ENCODE results near the gene ODAD3.
"Not testable (repeated sequence)": the region's sequence is repeated elsewhere in the genome, so short reads cannot be mapped to it uniquely, and the experiment has no call there.

ODAD3 gene

DNA sequence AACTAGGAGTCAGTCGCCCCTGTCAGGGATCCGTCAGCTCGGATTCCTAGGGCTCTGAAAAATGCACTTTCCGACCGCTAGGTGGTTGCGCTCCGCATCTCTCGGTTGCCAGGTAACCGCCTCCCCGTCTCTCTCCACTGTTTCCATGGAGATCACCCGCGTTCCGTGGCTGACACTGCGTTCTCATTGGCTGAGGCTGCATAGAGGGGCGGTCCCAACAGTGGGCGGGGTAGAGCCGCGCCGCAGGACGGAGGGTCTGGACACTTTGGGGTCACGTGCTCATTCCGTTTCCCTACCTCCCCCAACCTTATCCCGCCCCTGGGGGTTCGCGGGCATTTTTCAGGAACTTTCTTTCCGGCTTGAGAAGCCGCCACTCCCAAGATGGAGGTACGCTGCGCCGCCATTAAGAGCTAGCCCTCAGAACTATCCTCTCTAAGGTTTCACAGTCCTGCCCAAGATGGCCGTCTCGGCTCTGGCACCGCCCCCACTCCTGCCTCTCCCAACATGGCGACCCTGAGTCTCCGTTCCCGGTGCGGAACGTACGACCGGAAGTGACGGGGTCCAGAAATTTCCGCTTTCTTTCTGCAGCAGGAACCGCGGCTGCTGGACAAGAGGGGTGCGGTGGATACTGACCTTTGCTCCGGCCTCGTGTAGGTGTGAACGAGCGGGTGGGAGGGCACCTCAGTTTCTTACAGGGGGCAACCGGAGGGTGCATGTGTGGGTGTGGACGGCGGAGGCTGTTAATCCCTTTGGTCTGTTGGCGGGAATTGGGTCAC, at the start of gene ODAD3, which contains the start of gene PRKCSH:
ODAD3 (minus strand) TSS at position 65 of the 776 bp plus-strand sequence. CDS start 105 bp downstream, outside the sequence.
PRKCSH (plus strand) TSS at position 579 of the 776 bp plus-strand sequence. CDS start 483 bp downstream, outside the sequence.
- peak; percentile 99 for DNase-seq (ENCODE audit: low read depth)

GRCh38 chr19:11483366-11484111, 48.6 kb upstream of the ODAD3 start:
- DNase-seq (ENCODE audit: low read depth) = no peak

GRCh38 chr19:11482384-11483050, 47.6 kb upstream of the ODAD3 start:
- DNase-seq (ENCODE audit: low read depth) = peak; percentile 86

- DNase-seq (ENCODE audit: low read depth) = peak; percentile 59
Measured at GRCh38 chr19:11481534-11482383, 46.8 kb upstream of the ODAD3 start.

DNA sequence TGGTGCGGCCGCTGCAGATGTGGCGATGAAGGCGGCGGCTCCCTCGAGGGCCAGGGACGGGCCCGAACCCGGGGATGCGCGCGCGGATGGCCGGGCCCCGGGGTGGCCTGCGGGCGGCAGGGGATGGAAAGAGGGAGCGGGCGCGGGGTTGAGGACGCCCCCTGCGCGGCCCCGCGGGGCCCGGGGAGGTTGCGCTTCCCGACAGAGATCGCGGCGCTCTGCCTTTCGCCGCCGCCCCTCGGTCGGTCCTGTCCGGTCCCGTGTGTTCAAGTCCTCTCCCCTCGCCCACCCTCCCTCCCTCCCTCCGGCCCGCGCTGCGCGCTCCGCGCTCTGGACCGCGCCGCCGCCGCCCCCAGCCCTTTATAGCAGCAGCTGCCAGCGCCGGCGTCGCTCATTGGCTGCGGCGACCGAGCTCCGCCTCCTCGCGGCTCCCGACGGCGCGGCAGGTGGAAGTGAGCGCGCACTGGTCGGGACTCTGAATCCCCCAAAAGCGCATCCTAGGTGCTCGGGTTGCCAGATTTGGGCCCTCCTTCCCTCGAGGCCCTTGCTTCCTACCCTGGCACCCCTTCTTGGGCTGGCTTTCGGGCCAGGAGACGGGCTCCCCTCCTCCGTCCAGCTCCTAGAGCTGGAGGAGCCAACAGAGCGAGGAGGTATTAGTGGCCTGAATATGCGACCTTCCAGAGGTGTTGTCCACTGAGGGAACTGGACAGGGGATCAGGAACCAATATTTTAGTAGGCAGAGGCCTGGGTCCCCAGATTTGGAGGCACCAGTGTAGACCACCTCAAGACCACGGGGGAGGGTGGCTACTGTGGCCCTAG, 46.0 kb upstream of the ODAD3 start, which contains the start of gene ELAVL3:
ELAVL3 (minus strand) TSS at position 332 of the 819 bp plus-strand sequence. CDS start 438 bp downstream, outside the sequence.
- DNase-seq (ENCODE audit: low read depth) = no peak

DNA sequence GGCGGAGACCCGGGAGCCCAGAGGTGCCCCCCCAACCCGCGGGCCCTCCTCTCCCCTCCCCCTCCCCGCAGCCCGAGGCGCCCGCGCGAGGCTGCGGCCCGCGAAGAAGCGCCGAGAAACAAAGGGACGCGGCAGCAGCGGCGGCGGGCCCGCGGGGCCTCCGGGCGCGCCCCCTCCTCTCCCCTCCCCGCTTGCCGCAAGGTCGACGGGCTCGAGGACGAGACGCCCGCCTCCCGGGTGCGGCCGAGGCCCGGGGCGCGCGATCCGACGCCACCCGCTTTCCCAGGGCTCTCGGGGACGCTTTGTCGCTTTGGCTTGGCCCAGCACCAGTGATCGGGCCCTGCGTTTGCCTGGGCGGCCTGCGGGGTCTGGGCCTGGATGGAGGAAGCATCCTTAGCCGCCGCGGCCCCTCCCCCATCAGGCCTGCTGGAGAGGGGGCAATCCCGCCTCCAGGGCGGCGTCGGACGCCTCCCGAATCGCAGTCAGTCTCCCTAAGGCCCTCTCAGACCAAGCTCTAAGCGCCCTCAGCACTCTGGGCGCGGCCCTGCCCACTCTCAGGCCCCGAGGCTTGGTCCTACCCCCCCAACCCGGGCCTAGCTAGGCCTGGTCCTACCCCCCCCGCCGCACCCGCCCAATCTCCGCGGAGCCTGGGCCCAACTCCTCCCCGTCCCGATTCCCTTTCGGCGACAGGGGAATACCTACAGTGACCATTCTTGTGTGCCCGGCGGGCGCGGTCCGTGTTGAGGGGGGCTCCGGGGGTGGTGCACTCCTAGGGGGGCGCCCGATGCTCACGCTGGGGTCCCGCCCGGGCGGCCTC, 45.2 kb upstream of the ODAD3 start:
- DNase-seq (ENCODE audit: low read depth) = no peak

GRCh38 chr19:11479090-11479897, 44.4 kb upstream of the ODAD3 start:
- DNase-seq (ENCODE audit: low read depth) = no peak

GRCh38 chr19:11478167-11479089, 43.5 kb upstream of the ODAD3 start:
- DNase-seq (ENCODE audit: low read depth) = no peak

DNA sequence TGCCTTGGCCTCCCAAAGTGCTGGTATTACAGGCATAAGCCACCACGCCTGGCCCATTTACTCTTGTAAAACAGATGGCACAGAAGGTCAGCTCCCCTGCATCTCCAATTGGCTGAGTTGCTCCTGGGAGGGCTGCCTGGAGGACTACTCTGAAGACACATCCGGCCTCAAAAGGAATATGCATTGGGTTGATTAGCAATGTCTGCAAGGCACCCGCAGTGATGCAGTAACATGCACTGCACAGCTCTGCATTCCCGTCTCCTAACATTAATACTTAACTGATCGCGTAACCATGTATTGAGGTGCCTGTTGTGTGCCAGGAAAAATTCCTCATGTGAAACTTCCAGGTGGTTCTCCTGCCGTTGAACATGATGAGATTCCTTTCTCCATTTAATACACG, 40.9 kb upstream of the ODAD3 start:
- no peak for DNase-seq (ENCODE audit: low read depth)

- not testable (repeated sequence) for DNase-seq (ENCODE audit: low read depth)
Measured at GRCh38 chr19:11475343-11475742, 40.4 kb upstream of the ODAD3 start.

DNA sequence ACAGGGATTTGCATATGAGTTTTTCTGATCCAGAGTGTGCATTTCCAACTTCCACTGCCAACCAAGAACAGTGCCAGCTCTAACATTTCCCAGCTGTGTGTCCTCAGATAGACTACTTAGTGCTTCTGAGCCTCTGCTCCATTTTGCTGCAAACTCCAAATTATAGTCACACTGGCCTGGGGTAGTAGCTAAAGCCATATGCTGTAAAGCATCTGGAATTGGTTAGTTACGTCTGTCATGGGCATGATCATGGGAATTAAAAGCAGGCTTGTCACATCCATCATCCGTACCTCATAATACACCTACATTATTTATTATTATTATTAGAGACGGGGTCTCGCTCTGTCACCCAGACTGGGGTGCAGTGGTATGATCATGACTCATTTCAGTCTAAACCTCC, 38.8 kb upstream of the ODAD3 start:
- DNase-seq (ENCODE audit: low read depth) = no peak

DNA sequence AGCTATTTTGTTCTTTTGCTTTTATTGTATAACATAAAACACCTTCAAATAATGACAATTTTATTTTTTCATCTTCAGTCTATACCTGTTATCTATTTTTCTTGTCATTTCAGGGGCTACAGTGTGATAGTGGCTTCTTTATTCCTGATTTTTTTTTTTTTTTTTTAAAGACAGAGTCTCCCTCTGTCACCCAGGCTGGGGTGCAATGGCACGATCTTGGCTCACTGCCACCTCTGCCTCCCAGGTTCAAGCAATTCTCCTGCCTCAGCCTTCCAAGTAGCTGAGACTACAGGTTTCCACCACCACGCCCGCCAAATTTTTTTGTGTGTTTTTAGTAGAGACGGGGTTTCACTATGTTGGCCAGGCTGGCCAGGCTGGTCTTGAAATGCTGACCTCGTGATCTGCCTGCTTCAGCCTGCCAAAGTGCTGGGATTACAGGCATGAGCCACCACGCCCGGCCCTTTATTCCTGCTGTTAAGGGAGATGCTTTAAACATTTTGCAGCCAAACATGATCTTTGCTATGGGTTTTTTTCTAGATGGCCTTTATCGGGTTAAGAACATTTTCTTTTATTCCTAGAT, 33.4 kb upstream of the ODAD3 start:
- DNase-seq (ENCODE audit: low read depth) = not testable (repeated sequence)

DNA sequence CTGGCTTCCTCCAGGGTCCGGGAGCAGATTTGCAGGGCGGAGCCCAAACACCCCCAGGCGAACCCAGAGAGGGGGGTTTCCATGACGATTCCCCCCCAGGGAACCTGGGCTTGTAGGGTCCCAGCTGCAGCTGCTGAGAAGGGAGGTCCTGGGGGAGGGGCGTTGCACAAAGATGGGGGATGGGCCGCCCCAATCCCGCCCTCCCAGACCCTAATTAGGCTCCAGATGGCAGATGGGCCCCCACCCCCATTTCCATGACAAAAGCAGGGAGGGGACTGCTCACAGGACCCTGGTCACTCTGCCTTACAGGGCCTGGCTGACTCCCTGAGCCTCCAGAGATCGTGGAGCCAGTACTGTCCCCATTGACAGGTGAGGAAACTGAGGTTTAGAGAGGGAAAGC, 30.7 kb upstream of the ODAD3 start:
- no peak for DNase-seq (ENCODE audit: low read depth)

DNA sequence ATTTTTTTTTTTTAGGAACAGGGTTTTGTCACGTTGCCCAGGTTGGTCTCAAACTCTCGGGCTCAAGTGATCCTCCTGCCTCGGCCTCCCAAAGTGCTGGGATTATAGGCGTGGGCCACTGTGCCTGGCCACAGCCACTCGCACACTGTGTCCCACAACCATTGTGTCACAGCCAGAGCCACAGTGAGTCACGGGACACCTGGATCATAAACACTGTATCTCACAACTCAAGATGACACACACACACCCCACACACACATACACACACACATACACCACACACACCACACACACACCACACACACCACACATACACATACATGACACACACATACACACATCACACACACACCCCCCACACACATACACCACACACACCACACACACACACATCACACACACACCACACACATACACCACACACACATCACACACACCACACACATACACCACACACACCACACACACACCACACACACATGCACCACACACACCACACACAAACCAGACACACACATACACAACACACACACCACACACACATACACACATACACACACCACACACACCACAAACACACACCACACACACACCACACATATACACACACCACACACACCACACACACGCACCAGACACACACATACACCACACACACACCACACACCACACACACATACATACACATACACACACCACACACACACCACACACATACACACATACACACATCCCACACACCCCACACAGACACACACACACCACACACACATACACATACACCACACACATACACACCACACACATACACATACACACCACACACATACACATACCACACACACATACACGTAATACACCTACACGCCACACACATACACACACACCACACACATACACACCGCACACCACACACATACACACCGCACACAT, 29.7 kb upstream of the ODAD3 start:
- DNase-seq (ENCODE audit: low read depth) = no peak

DNA sequence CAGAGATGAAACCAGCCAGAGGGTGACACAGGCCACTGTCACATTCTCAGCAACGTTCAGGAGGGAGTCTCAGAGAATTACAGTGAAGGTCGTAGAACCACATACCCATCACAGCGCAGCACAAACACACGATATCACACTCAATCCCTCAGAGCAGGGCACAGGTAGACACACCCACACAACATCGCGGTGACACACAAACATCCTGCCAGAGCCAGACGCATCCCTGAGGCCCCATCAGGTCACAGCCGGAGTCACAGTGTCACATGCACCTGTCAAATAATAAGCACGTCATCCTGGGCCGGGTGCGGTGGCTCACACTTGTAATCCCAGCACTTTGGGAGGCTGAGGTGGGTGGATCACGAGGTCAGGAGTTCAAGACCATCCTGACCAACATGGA, 28.5 kb upstream of the ODAD3 start:
- no peak for DNase-seq (ENCODE audit: low read depth)

DNA sequence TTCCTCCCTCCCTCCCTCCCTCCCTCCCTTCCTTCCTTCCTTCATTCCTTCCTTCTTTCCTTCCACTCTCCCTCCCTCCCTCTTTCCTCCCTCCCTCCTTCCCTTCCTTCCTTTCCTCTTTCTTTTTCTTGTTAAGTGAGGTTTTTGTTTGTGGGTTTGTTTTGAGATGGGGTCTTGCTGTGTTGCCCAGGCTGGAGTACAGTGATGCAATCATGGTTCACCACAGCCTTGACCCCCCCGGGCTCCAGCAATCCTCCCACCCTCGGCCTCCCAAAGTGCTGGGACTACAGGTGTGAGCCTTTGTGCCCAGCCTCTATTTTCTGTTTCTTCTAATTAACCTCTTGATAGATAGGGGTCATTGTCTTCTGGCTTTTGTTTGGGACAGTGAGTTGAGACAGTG, 26.5 kb upstream of the ODAD3 start:
- DNase-seq (ENCODE audit: low read depth) = no peak

Measured in stimulated activated CD8-positive, alpha-beta memory T cell treated with anti-CD3 and anti-CD28 coated beads, Interleukin-7, amount 100 ng/mL, for 24 hours (primary cell).